ENCODE data around the gene TTLL10. TPM values are rescaled to one million over a fixed set of nuclear protein-coding genes. Genes with fewer than 3 reads are reported as not detected.

TTLL10 gene
- total RNA-seq, 1 donor from 2014 or later = not detected

- Histone ChIP-seq H3K27ac (no peak overlapping the region), H3K36me3 (peaks cover 0 to 55% of the 10 kb centered on the region in 2 donors)
- TF ChIP-seq POLR2A (IDR thresholded peaks at IDR 0.05) (no peak), CTCF (IDR thresholded peaks at IDR 0.05) (no peak), POLR2AphosphoS5 (IDR thresholded peaks at IDR 0.05; ENCODE audit: insufficient read depth in 1 of 2, low read depth in 1 of 2) (no peak)
Observed at GRCh38 chr1:1226566-1227362, 53.1 kb downstream of the TTLL10 start.

GRCh38 chr1:1227386-1227785 lies 53.7 kb downstream of the TTLL10 start:
- Histone ChIP-seq H3K36me3 (peaks cover 0 to 49% of the 10 kb centered on the region in 2 donors), H3K27ac (no peak overlapping the region), H3K27me3 (no peaks in the 10 kb centered on the region), H3K4me1 (peaks cover 41% of the 10 kb centered on the region), H3K9me3 (no peaks in the 10 kb centered on the region), H3K4me3 (no peak overlapping the region)
- intact Hi-C loops (cut with DNase I) = no loop called here
- TF ChIP-seq POLR2AphosphoS5 (IDR thresholded peaks at IDR 0.05; ENCODE audit: insufficient read depth in 1 of 2, low read depth in 1 of 2) = no peak
- no peak for TF ChIP-seq POLR2A (IDR thresholded peaks at IDR 0.05)
- no peak for TF ChIP-seq CTCF (IDR thresholded peaks at IDR 0.05)
- no peak for DNase-seq (ENCODE audit: extremely low spot score in 2 of 2)

More at GRCh38 chr1:1226566-1227362, 53.1 kb downstream of the TTLL10 start:
- intact Hi-C loops (cut with DNase I) = no loop called here
- Histone ChIP-seq H3K4me3 (no peak overlapping the region), H3K27me3 (no peaks in the 10 kb centered on the region), H3K4me1 (peaks cover 41% of the 10 kb centered on the region), H3K9me3 (no peaks in the 10 kb centered on the region)
- DNase-seq (ENCODE audit: extremely low spot score in 2 of 2) = no peak

GRCh38 chr1:1228187-1228586 lies 54.5 kb downstream of the TTLL10 start:
- Histone ChIP-seq H3K27me3 (no peaks in the 10 kb centered on the region), H3K4me3 (no peak overlapping the region), H3K4me1 (peaks cover 47% of the 10 kb centered on the region), H3K36me3 (peaks cover 0 to 45% of the 10 kb centered on the region in 2 donors), H3K27ac (no peak overlapping the region), H3K9me3 (no peaks in the 10 kb centered on the region)
- TF ChIP-seq CTCF (IDR thresholded peaks at IDR 0.05) = no peak
- no peak for TF ChIP-seq POLR2AphosphoS5 (IDR thresholded peaks at IDR 0.05; ENCODE audit: insufficient read depth in 1 of 2, low read depth in 1 of 2)
- no peak for TF ChIP-seq POLR2A (IDR thresholded peaks at IDR 0.05)
- DNase-seq (ENCODE audit: extremely low spot score in 2 of 2) = no peak
- intact Hi-C loops (cut with DNase I) = no loop called here

- no peak for DNase-seq (ENCODE audit: extremely low spot score in 2 of 2)
- peaks cover 0 to 39% of the 10 kb centered on the region in 2 donors for H3K36me3 ChIP-seq
- TF ChIP-seq POLR2A (IDR thresholded peaks at IDR 0.05) = no peak
- TF ChIP-seq CTCF (IDR thresholded peaks at IDR 0.05) = no peak
- TF ChIP-seq POLR2AphosphoS5 (IDR thresholded peaks at IDR 0.05; ENCODE audit: insufficient read depth in 1 of 2, low read depth in 1 of 2) = no peak
- no peak overlapping the region for H3K4me3 ChIP-seq
- H3K27ac ChIP-seq = no peak overlapping the region
- H3K27me3 ChIP-seq = no peaks in the 10 kb centered on the region
- intact Hi-C loops (cut with DNase I) = no loop called here
- H3K9me3 ChIP-seq = no peaks in the 10 kb centered on the region
- peaks cover 50% of the 10 kb centered on the region for H3K4me1 ChIP-seq
Observed at GRCh38 chr1:1228596-1229321, 55.1 kb downstream of the TTLL10 start.

Measured in vagina (tissue), 2 donors.